CD4-positive, alpha-beta T cell (primary cell): ENCODE data around the gene ADCYAP1R1. TPM values are rescaled to one million over a fixed set of nuclear protein-coding genes. Genes with fewer than 3 reads are reported as not detected.

Source experiments
- ATAC-seq: fragments of 200-7000 bp; cut with Tn5 transposase; one replicate; pipeline ENCODE4 v1.10.0; 2022; ENCODE audit warnings: mild to moderate bottlenecking; ENCODE audit not compliant: poor library complexity
- CTCF ChIA-PET: fragments of 350-600 bp; sonication (Branson Sonifier 250); formaldehyde crosslinking; loops from one replicate; lab custom pipeline; 2021; ENCODE audit warnings: antibody characterized with exemption, inconsistent platforms; lab: Charles Lee
- POLR2A ChIA-PET: fragments of 350-600 bp; sonication (Branson Sonifier 250); formaldehyde crosslinking; loops from one replicate; lab custom pipeline; 2021; ENCODE audit warnings: antibody characterized with exemption, inconsistent platforms; lab: Charles Lee
- DNase-seq, 14 experiments: peaks; one replicate each; pipeline ENCODE4 v3.0.0-alpha.2; 2013 to 2020; ENCODE audit warnings: mixed read lengths in 2 of 14
- H3K27ac ChIP-seq, 2 donors: one replicate each; pipeline versions ENCODE4 v1.5.1 to v1.7.0; 2013; ENCODE audit warnings: low read length in 2 of 2, low read depth in 1 of 2, mild to moderate bottlenecking in 1 of 2
- H3K27me3 ChIP-seq, 2 experiments: 1 replicate in 1 of 2; 2 replicates in 1 of 2; pipeline versions ENCODE4 v1.6.1 to v1.7.0; 2013; ENCODE audit warnings: low read length in 2 of 2, control low read depth in 1 of 2, mild to moderate bottlenecking in 1 of 2, moderate library complexity in 1 of 2; ENCODE audit not compliant: insufficient read depth in 2 of 2, control insufficient read depth in 1 of 2
- H3K36me3 ChIP-seq: one replicate; pipeline ENCODE4 v1.6.1; 2013; ENCODE audit warnings: low read length, control low read depth; ENCODE audit not compliant: insufficient read depth
- H3K4me1 ChIP-seq: one replicate; pipeline ENCODE4 v1.6.1; 2013; ENCODE audit warnings: low read length, control low read depth; ENCODE audit not compliant: insufficient read depth
- H3K4me3 ChIP-seq: one replicate; pipeline ENCODE4 v1.5.1; 2013; ENCODE audit warnings: mild to moderate bottlenecking, low read length, moderate library complexity
- H3K9me3 ChIP-seq, 2 experiments: 1 replicate in 1 of 2; 2 replicates in 1 of 2; pipeline versions ENCODE4 v1.6.1 to v1.7.0; 2013; ENCODE audit warnings: low read length in 2 of 2, mild to moderate bottlenecking in 2 of 2, control low read depth in 1 of 2, moderate library complexity in 1 of 2; ENCODE audit not compliant: control insufficient read depth in 1 of 2, insufficient read depth in 1 of 2
- H3K27ac Mint-ChIP-seq: one replicate; pipeline ENCODE4 v1.8.0; 2020; ENCODE audit warnings: mixed read lengths
- H3K27me3 Mint-ChIP-seq: one replicate; pipeline ENCODE4 v1.8.0; 2021; ENCODE audit warnings: mixed read lengths
- H3K36me3 Mint-ChIP-seq: one replicate; pipeline ENCODE4 v1.8.0; 2021; ENCODE audit warnings: low read depth, mixed read lengths
- H3K4me1 Mint-ChIP-seq: one replicate; pipeline ENCODE4 v1.8.0; 2021; ENCODE audit warnings: low read depth, mixed read lengths
- H3K4me3 Mint-ChIP-seq: one replicate; pipeline ENCODE4 v1.8.0; 2020; ENCODE audit warnings: mild to moderate bottlenecking, mixed read lengths
- H3K9me3 Mint-ChIP-seq: one replicate; pipeline ENCODE4 v1.8.0; 2020; ENCODE audit warnings: mixed read lengths
- CTCF ChIP-seq: fragments of 200-600 bp; IDR thresholded peaks from one replicate; pipeline ENCODE4 v1.8.0; 2022; ENCODE audit warnings: antibody characterized with exemption, mild to moderate bottlenecking
- intact Hi-C, 2 experiments: fragments of 100-400 bp; cut with DNase I in 1 of 2; cut with micrococcal nuclease in 1 of 2; formaldehyde crosslinking; loops; one replicate each; pipeline versions ENCODE4 v1.15.1 to v1.9.0; 2023 to 2025; cut with DNase I, micrococcal nuclease
- total RNA-seq, 174 experiments: library from RNA in 2 of 174; stranded (reverse) in 2 of 174; gene quantifications; one replicate each; pipeline ENCODE4 v1.2.3 and lab custom pipeline; 2021 to 2026

The ADCYAP1R1 gene
- total RNA-seq, 2 experiments from 2014 or later: not detected

- Histone ChIP-seq H3K9me3 (no peaks in the 10 kb centered on the region), H3K4me3 (no peak overlapping the region), H3K4me1 (no peaks in the 10 kb centered on the region), H3K36me3 (no peaks in the 10 kb centered on the region), H3K27ac (no peak overlapping the region), H3K27me3 (peaks cover 20 to 22% of the 10 kb centered on the region in 2 experiments)
- intact Hi-C loops: no loop called here
- Mint-ChIP-seq H3K27ac (no peak overlapping the region), H3K4me1 (no peaks in the 10 kb centered on the region), H3K4me3 (no peak overlapping the region), H3K27me3 (peaks cover 53% of the 10 kb centered on the region), H3K36me3 (no peaks in the 10 kb centered on the region), H3K9me3 (no peaks in the 10 kb centered on the region)
- TF ChIP-seq CTCF: no peak
- DNase-seq: no peak
- CTCF ChIA-PET: no interaction called here
- no peak for ATAC-seq
- POLR2A ChIA-PET: no interaction called here
Measured at GRCh38 chr7:31055471-31055870, 3.4 kb downstream of the ADCYAP1R1 start.

- intact Hi-C loops: no loop called here
- CTCF ChIA-PET: no interaction called here
- peaks cover 39% of the 10 kb centered on the region for H3K27me3 Mint-ChIP-seq
Measured at GRCh38 chr7:31056775-31057346, 4.8 kb downstream of the ADCYAP1R1 start.

GRCh38 chr7:31058122-31058521 is 6.0 kb downstream of the ADCYAP1R1 start:
- no peak overlapping the region for H3K4me3 ChIP-seq
- no peak for TF ChIP-seq CTCF
- H3K36me3 ChIP-seq: no peaks in the 10 kb centered on the region
- H3K27ac ChIP-seq: no peak overlapping the region
- Mint-ChIP-seq H3K4me1 (no peaks in the 10 kb centered on the region), H3K27me3 (peaks cover 38% of the 10 kb centered on the region), H3K4me3 (no peak overlapping the region), H3K27ac (no peak overlapping the region), H3K9me3 (no peaks in the 10 kb centered on the region), H3K36me3 (no peaks in the 10 kb centered on the region)
- ATAC-seq: no peak
- POLR2A ChIA-PET: no interaction called here
- H3K27me3 ChIP-seq: peaks cover 9 to 11% of the 10 kb centered on the region in 2 experiments
- DNase-seq: no peak
- CTCF ChIA-PET: no interaction called here
- intact Hi-C loops: no loop called here
- H3K9me3 ChIP-seq: no peaks in the 10 kb centered on the region
- no peaks in the 10 kb centered on the region for H3K4me1 ChIP-seq

More at GRCh38 chr7:31056775-31057346, 4.8 kb downstream of the ADCYAP1R1 start:
- Histone ChIP-seq H3K27ac (no peak overlapping the region), H3K36me3 (no peaks in the 10 kb centered on the region), H3K4me1 (no peaks in the 10 kb centered on the region), H3K4me3 (no peak overlapping the region), H3K27me3 (peaks cover 11 to 14% of the 10 kb centered on the region in 2 experiments), H3K9me3 (no peaks in the 10 kb centered on the region)
- Mint-ChIP-seq H3K4me3 (no peak overlapping the region), H3K36me3 (no peaks in the 10 kb centered on the region), H3K27ac (no peak overlapping the region), H3K9me3 (no peaks in the 10 kb centered on the region), H3K4me1 (no peaks in the 10 kb centered on the region)
- ATAC-seq (no peak), DNase-seq (no peak)
- POLR2A ChIA-PET: no interaction called here
- no peak for TF ChIP-seq CTCF
